ENCODE measurements around the gene THOC7.

DNA sequence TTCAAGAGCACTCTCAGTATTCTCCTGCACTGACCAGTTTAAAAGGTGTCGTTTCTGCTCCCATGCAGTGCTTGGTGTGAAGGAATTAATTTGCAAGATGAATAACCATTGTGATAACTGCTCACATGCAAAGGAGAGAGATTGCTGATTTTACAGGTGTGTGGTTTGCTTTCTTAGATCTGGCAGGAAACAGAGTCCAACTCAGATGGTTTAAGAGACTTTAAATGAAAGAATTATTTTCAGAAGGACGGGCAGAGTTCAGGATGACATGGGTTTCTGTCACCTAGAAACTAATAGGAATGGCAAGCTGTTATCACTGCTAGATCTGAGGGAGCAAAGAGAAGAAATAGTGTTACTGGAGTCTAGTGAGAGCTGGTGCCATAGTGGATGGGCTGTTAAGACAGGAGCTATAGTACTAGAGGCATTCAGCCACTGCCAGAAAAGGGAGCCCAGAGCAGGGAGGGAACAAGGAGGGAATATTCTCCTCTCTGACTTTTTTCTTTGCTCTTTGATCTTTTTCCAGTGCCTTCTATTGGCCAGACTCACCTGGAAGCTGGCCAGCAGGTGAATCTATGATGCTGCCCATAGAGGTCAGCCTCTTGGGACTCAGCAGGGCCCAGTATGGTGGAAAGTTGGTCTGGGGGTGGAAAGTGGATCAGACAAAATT is 14.9 kb upstream of the THOC7 start:
- TF ChIP-seq, protein P1, sequence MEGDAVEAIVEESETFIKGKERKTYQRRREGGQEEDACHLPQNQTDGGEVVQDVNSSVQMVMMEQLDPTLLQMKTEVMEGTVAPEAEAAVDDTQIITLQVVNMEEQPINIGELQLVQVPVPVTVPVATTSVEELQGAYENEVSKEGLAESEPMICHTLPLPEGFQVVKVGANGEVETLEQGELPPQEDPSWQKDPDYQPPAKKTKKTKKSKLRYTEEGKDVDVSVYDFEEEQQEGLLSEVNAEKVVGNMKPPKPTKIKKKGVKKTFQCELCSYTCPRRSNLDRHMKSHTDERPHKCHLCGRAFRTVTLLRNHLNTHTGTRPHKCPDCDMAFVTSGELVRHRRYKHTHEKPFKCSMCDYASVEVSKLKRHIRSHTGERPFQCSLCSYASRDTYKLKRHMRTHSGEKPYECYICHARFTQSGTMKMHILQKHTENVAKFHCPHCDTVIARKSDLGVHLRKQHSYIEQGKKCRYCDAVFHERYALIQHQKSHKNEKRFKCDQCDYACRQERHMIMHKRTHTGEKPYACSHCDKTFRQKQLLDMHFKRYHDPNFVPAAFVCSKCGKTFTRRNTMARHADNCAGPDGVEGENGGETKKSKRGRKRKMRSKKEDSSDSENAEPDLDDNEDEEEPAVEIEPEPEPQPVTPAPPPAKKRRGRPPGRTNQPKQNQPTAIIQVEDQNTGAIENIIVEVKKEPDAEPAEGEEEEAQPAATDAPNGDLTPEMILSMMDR (IDR thresholded peaks at IDR 0.05): no peak
- TF ChIP-seq POLR2A (IDR thresholded peaks at IDR 0.05) (no peak), POLR2AphosphoS5 (IDR thresholded peaks at IDR 0.05) (no peak)
